Activated B cell treated with CpG ODN at 0.5 μM for 24 hours (primary cell): ENCODE measurements around the gene CLIC6. TPM values are rescaled to one million over a fixed set of nuclear protein-coding genes. Genes with fewer than 3 reads are reported as not detected.

Experiments
- ATAC-seq: fragments of 200-7000 bp; cut with Tn5 transposase; one replicate; pipeline ENCODE4 v1.10.0; 2021; ENCODE audit warnings: low read depth, mild to moderate bottlenecking, moderate library complexity
- CTCF ChIA-PET: fragments of 350-600 bp; sonication (Branson Sonifier 250); formaldehyde crosslinking; loops from one replicate; lab custom pipeline; 2021; ENCODE audit warnings: antibody characterized with exemption; lab: Charles Lee
- POLR2A ChIA-PET: fragments of 350-600 bp; sonication (Branson Sonifier 250); formaldehyde crosslinking; loops from one replicate; lab custom pipeline; 2021; ENCODE audit warnings: antibody characterized with exemption; lab: Charles Lee
- DNase-seq: peaks from one replicate; pipeline ENCODE4 v3.0.0; 2022
- H3K27ac Mint-ChIP-seq: one replicate; pipeline ENCODE4 v1.8.0; 2020; ENCODE audit warnings: mixed read lengths
- H3K27me3 Mint-ChIP-seq: one replicate; pipeline ENCODE4 v1.8.0; 2021; ENCODE audit warnings: mixed read lengths
- H3K36me3 Mint-ChIP-seq: one replicate; pipeline ENCODE4 v1.8.0; 2021; ENCODE audit warnings: low read depth, mixed read lengths
- H3K4me1 Mint-ChIP-seq: one replicate; pipeline ENCODE4 v1.8.0; 2021; ENCODE audit warnings: mixed read lengths
- H3K4me3 Mint-ChIP-seq: one replicate; pipeline ENCODE4 v1.8.0; 2020; ENCODE audit warnings: mild to moderate bottlenecking, mixed read lengths
- H3K9me3 Mint-ChIP-seq: one replicate; pipeline ENCODE4 v1.8.0; 2020; ENCODE audit warnings: mixed read lengths
- intact Hi-C: fragments of 100-400 bp; cut with micrococcal nuclease; formaldehyde crosslinking; loops from one replicate; pipeline ENCODE4 v1.15.1; 2024
- total RNA-seq: library from RNA; stranded (reverse); gene quantifications from 2 replicates; pipeline ENCODE4 v1.2.3, GENCODE V29; 2022
- TF ChIP-seq, protein P1 (sequence below): fragments of 200-600 bp; IDR thresholded peaks from one replicate; pipeline ENCODE4 v1.8.0; 2022; ENCODE audit warnings: antibody characterized with exemption, mild to moderate bottlenecking

The CLIC6 gene
- total RNA-seq, 1 donor from 2014 or later = not detected

DNA sequence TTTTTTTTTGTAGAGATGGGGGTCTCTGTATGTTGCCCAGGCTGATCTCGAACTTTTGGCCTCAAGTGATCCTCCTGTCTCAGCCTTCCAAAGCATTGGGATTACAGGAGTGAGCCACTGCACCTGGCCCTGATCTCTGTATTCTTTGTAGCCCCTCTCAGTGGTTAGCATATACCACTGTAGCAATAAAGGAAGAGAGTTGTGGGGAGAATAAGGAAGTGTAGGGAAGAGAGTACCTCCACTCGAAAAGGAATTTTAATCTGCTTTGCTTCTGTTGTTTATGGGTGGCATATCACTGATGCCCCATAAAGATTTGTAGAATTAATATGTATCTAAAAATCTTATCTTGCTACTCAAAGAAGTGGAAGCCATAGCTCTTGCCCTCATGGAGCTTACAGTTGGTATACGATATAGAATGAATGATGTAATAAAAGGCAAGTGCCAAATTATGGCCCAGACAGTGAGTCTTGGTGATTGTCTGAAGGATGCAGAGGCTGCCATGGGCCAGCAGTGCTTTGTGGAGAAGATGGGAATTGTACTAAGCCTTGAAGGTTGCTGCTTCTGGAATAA lies 96.0 kb downstream of the CLIC6 start:
- no peaks in the 10 kb centered on the region for H3K4me1 Mint-ChIP-seq

DNA sequence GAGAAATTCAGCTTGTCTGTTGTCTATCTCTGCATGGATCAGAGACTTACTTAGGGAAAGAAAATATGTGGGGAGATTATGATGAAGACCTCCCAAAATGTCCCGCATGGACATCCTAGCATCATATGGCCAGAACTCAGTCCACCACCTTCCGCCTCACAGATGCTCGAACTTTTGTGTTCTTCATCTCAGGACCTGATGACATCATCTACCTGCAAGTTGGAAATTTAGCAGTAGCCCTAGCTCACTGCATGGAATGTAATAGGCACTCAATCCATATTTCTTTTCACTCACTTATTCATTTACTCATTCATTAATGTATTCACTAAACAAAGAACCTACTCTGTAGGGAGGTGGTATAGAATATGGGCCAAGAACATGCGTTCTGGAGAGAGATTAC lies 96.8 kb downstream of the CLIC6 start:
- Mint-ChIP-seq H3K4me3 (no peak overlapping the region), H3K27me3 (peaks cover 4% of the 10 kb centered on the region), H3K9me3 (peaks cover 2% of the 10 kb centered on the region), H3K27ac (no peak overlapping the region), H3K36me3 (no peaks in the 10 kb centered on the region), H3K4me1 (no peaks in the 10 kb centered on the region)
- DNase-seq (no peak), ATAC-seq (no peak)
- ChIA-PET POLR2A (no interaction called here), CTCF (interaction anchor here (0.5 kb wide), 1 partner anchor 1223 kb away, joined by 7 read pairs; no protein-coding TSS in a partner anchor)
- TF ChIP-seq, protein P1, sequence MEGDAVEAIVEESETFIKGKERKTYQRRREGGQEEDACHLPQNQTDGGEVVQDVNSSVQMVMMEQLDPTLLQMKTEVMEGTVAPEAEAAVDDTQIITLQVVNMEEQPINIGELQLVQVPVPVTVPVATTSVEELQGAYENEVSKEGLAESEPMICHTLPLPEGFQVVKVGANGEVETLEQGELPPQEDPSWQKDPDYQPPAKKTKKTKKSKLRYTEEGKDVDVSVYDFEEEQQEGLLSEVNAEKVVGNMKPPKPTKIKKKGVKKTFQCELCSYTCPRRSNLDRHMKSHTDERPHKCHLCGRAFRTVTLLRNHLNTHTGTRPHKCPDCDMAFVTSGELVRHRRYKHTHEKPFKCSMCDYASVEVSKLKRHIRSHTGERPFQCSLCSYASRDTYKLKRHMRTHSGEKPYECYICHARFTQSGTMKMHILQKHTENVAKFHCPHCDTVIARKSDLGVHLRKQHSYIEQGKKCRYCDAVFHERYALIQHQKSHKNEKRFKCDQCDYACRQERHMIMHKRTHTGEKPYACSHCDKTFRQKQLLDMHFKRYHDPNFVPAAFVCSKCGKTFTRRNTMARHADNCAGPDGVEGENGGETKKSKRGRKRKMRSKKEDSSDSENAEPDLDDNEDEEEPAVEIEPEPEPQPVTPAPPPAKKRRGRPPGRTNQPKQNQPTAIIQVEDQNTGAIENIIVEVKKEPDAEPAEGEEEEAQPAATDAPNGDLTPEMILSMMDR = no peak
- intact Hi-C loops = no loop called here

More for the DNA sequence above, 96.0 kb downstream of the CLIC6 start:
- intact Hi-C loops = no loop called here
- no peak overlapping the region for H3K4me3 Mint-ChIP-seq
- H3K9me3 Mint-ChIP-seq = peaks cover 2% of the 10 kb centered on the region
- no peak for ATAC-seq
- no peak for DNase-seq
- TF ChIP-seq, protein P1 = no peak
- POLR2A ChIA-PET = no interaction called here
- H3K27ac Mint-ChIP-seq = no peak overlapping the region
- CTCF ChIA-PET = interaction anchor here (0.5 kb wide), 1 partner anchor 1224 kb away, joined by 7 read pairs; no protein-coding TSS in a partner anchor
- peaks cover 4% of the 10 kb centered on the region for H3K27me3 Mint-ChIP-seq
- H3K36me3 Mint-ChIP-seq = no peaks in the 10 kb centered on the region

DNA sequence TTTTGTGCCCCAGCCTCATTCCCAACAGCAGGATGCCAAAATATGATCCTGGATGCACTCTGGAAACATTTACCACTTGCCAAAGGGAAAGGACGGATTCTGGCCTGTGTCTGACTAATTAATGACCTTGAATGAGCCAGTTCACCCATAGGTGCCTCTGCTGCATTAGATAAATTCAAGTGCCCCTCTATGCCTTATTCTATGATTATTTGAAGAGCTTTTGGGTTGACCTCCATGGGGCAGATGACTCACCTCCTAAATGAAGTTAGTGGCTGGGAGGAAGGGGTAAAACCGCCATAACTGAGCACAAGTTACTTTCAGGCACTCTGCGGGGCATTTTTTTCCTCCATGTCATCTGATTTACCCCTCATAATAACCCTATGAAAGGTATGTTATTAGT lies 98.1 kb downstream of the CLIC6 start:
- no peak overlapping the region for H3K27ac Mint-ChIP-seq
- intact Hi-C loops = no loop called here
- TF ChIP-seq, protein P1 = no peak
- no peaks in the 10 kb centered on the region for H3K36me3 Mint-ChIP-seq
- no peak for DNase-seq
- no peaks in the 10 kb centered on the region for H3K4me1 Mint-ChIP-seq
- peaks cover 2% of the 10 kb centered on the region for H3K9me3 Mint-ChIP-seq
- no peak overlapping the region for H3K4me3 Mint-ChIP-seq
- ATAC-seq = no peak
- ChIA-PET CTCF (no interaction called here), POLR2A (no interaction called here)
- H3K27me3 Mint-ChIP-seq = no peaks in the 10 kb centered on the region

Other genes with a start within 250 kb of the CLIC6 start
- gene SMIM34, start 245.0 kb upstream of the CLIC6 start, total RNA-seq = not detected in 2 replicates
- gene KCNE1, start 156.8 kb upstream of the CLIC6 start, total RNA-seq = 0.10 TPM in 1 of 2 replicates, not detected in the other
- gene RCAN1, start 53.9 kb upstream of the CLIC6 start, total RNA-seq = 5.8 and 6.3 TPM in 2 replicates